Ovary (tissue), 3 donors: ENCODE measurements around the gene SLAMF9.

Experiments
- EP300 ChIP-seq: sonication (generic); formaldehyde crosslinking; IDR thresholded peaks from one replicate; pipeline ENCODE4 v1.6.1; 2017; ENCODE audit warnings: antibody characterized with exemption
- POLR2A ChIP-seq: fragments of 450-650 bp; IDR thresholded peaks from one replicate; pipeline ENCODE4 v1.6.1; 2017; ENCODE audit warnings: antibody characterized with exemption, mild to moderate bottlenecking, moderate library complexity
- TF ChIP-seq, protein P1 (sequence below), 3 donors: fragments of 450-650 bp in 2 of 3; fragments of 200-600 bp in 1 of 3; IDR thresholded peaks; one replicate each; pipeline versions ENCODE4 v1.5.1 to v1.8.0; 2016 to 2022; ENCODE audit warnings: antibody characterized with exemption in 3 of 3, mild to moderate bottlenecking in 1 of 3
- donor health status: DM: no; HTN: no; CAD: no.

DNA sequence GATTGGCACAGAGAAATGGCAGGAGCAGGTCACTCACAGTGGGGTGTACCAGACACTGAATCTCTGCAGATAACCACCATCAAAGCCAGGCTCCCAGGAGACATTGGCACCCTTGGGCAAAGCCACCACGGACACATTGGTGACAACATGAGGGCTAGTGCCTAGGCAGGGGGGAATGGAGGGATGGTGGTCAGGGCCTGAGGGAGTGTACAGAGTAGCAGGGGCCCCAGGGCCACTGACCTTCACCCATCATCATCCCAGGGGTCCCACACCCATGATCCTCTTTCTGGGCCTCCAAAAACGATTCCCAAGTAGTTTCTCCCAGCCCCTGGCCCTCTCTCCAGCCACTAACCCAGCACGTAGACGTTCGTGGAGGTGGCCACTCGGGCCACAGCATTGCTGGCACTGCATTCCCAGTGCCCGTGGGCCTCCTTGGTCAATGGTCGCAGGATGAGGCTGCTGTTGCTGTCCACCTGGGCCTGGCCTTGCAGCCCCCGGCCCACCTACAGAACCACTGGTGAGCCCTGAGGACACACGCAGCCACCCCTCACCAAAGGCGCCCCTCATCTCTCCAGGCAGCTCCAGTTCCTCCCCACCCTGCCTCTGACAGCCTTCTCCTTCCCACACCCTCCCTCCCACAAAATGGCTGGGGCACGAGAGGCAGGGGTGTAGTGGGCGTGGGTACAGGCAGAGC, 22.8 kb downstream of the SLAMF9 start:
- TF ChIP-seq, protein P1, sequence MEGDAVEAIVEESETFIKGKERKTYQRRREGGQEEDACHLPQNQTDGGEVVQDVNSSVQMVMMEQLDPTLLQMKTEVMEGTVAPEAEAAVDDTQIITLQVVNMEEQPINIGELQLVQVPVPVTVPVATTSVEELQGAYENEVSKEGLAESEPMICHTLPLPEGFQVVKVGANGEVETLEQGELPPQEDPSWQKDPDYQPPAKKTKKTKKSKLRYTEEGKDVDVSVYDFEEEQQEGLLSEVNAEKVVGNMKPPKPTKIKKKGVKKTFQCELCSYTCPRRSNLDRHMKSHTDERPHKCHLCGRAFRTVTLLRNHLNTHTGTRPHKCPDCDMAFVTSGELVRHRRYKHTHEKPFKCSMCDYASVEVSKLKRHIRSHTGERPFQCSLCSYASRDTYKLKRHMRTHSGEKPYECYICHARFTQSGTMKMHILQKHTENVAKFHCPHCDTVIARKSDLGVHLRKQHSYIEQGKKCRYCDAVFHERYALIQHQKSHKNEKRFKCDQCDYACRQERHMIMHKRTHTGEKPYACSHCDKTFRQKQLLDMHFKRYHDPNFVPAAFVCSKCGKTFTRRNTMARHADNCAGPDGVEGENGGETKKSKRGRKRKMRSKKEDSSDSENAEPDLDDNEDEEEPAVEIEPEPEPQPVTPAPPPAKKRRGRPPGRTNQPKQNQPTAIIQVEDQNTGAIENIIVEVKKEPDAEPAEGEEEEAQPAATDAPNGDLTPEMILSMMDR (IDR thresholded peaks at IDR 0.05), result no peak
- TF ChIP-seq POLR2A (no peak), EP300 (no peak)
